Left ventricle myocardium inferior (tissue), 1 donor: ENCODE measurements around the gene LRRC59. TPM values are rescaled to one million over a fixed set of nuclear protein-coding genes. Genes with fewer than 3 reads are reported as not detected.

Experiments
- DNase-seq: peaks from one replicate; pipeline ENCODE4 v3.0.0-alpha.2; 2020
- H3K27ac ChIP-seq: fragments of 200-600 bp; replicated peaks from 2 replicates; pipeline ENCODE4 v1.8.0; 2021
- H3K27me3 ChIP-seq: fragments of 200-600 bp; 2 replicates; pipeline ENCODE4 v1.8.0; 2021; ENCODE audit warnings: low read depth
- H3K36me3 ChIP-seq: fragments of 200-600 bp; 2 replicates; pipeline ENCODE4 v1.8.0; 2021
- H3K4me1 ChIP-seq: fragments of 200-600 bp; 2 replicates; pipeline ENCODE4 v1.8.0; 2021
- H3K4me3 ChIP-seq: fragments of 200-600 bp; 2 replicates; pipeline ENCODE4 v1.8.0; 2021; ENCODE audit warnings: mild to moderate bottlenecking, moderate library complexity
- H3K9me3 ChIP-seq: fragments of 200-600 bp; replicated peaks from 2 replicates; pipeline ENCODE4 v1.8.0; 2021
- CTCF ChIP-seq: fragments of 200-600 bp; IDR thresholded peaks from 2 replicates; pipeline ENCODE4 v1.8.0; 2021; ENCODE audit warnings: antibody characterized with exemption, mild to moderate bottlenecking, borderline replicate concordance
- intact Hi-C: fragments of 100-400 bp; cut with micrococcal nuclease; formaldehyde crosslinking; loops from one replicate; pipeline ENCODE4 v1.11.0; 2022
- total RNA-seq: library from RNA; stranded (reverse); fragmentation: NEBNext Ultra II Directional; extraction: Animal tissue kit (Norgen Biotek cat#: 25700); gene quantifications from one replicate; pipeline ENCODE4 v1.2.1, GENCODE V29; 2021
- donor health status: DM: no; HTN: yes; CAD: no; lungs with severe emphysema.

Gene LRRC59
- total RNA-seq, 1 donor from 2014 or later = 23.7 TPM

- Histone ChIP-seq H3K27me3 (no peaks in the 10 kb centered on the region), H3K9me3 (no peaks in the 10 kb centered on the region), H3K4me3 (no peak overlapping the region), H3K36me3 (no peaks in the 10 kb centered on the region), H3K4me1 (peaks cover 16% of the 10 kb centered on the region), H3K27ac (no peak overlapping the region)
- intact Hi-C loops = no loop called here
- no peak for DNase-seq
- no peak for TF ChIP-seq CTCF
Observed at GRCh38 chr17:50440838-50441829, 43.8 kb upstream of the LRRC59 start.

- no peak for DNase-seq
- H3K4me3 ChIP-seq = no peak overlapping the region
- no peaks in the 10 kb centered on the region for H3K27me3 ChIP-seq
- no peaks in the 10 kb centered on the region for H3K36me3 ChIP-seq
- TF ChIP-seq CTCF = no peak
- H3K9me3 ChIP-seq = no peaks in the 10 kb centered on the region
- H3K4me1 ChIP-seq = peaks cover 16% of the 10 kb centered on the region
- H3K27ac ChIP-seq = no peak overlapping the region
- intact Hi-C loops = no loop called here
Observed at GRCh38 chr17:50440172-50440837, 43.0 kb upstream of the LRRC59 start.

GRCh38 chr17:50439008-50439407, 41.7 kb upstream of the LRRC59 start:
- DNase-seq = no peak
- no peak for TF ChIP-seq CTCF
- H3K4me3 ChIP-seq = no peak overlapping the region
- no peaks in the 10 kb centered on the region for H3K9me3 ChIP-seq
- H3K4me1 ChIP-seq = peaks cover 13% of the 10 kb centered on the region
- no peaks in the 10 kb centered on the region for H3K27me3 ChIP-seq
- intact Hi-C loops = no loop called here
- H3K27ac ChIP-seq = no peak overlapping the region
- no peaks in the 10 kb centered on the region for H3K36me3 ChIP-seq

GRCh38 chr17:50437409-50437808, 40.1 kb upstream of the LRRC59 start:
- no peak for DNase-seq
- Histone ChIP-seq H3K4me1 (no peaks in the 10 kb centered on the region), H3K27me3 (no peaks in the 10 kb centered on the region), H3K36me3 (no peaks in the 10 kb centered on the region), H3K4me3 (no peak overlapping the region), H3K27ac (no peak overlapping the region), H3K9me3 (no peaks in the 10 kb centered on the region)
- intact Hi-C loops = no loop called here
- TF ChIP-seq CTCF = no peak

- DNase-seq = no peak
- TF ChIP-seq CTCF = no peak
- Histone ChIP-seq H3K36me3 (no peaks in the 10 kb centered on the region), H3K4me1 (peaks cover 10% of the 10 kb centered on the region), H3K27me3 (no peaks in the 10 kb centered on the region), H3K4me3 (no peak overlapping the region), H3K27ac (no peak overlapping the region), H3K9me3 (no peaks in the 10 kb centered on the region)
- intact Hi-C loops = no loop called here
Observed at GRCh38 chr17:50432125-50432762, 34.9 kb upstream of the LRRC59 start.
